ENCODE measurements around the gene SNED1. TPM values are rescaled to one million over a fixed set of nuclear protein-coding genes. Genes with fewer than 3 reads are reported as not detected.

The SNED1 gene
- polyA plus RNA-seq, 3 donors = 3.3 to 18.1 (median 17.8) TPM

DNA sequence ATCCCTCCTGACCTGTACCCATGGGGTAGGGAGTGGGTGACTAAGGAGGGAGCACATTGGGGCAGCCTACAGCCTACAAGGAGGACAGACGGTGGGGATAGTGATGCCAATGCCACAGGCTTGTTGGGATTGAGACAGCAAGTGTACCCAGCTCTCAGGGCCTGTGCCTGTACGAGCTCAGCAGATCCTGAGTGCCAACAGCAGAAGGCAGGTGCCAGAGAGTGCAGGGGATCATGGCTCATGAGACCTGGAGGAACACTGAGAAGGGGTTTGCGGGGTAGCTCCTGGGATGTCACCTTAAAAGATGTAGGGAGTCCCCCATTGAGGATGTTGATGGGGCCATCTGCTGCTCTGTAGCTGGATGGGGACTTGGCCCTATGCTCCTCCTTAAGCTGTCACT is 10.3 kb upstream of the SNED1 start:
- WGBS, 3 donors = 92 to 96% (median 92%) methylated on average over 3 of the region's 3 CpGs
- no peak overlapping the region for H3K27ac ChIP-seq (ENCODE audit: low read depth, low read length)

DNA sequence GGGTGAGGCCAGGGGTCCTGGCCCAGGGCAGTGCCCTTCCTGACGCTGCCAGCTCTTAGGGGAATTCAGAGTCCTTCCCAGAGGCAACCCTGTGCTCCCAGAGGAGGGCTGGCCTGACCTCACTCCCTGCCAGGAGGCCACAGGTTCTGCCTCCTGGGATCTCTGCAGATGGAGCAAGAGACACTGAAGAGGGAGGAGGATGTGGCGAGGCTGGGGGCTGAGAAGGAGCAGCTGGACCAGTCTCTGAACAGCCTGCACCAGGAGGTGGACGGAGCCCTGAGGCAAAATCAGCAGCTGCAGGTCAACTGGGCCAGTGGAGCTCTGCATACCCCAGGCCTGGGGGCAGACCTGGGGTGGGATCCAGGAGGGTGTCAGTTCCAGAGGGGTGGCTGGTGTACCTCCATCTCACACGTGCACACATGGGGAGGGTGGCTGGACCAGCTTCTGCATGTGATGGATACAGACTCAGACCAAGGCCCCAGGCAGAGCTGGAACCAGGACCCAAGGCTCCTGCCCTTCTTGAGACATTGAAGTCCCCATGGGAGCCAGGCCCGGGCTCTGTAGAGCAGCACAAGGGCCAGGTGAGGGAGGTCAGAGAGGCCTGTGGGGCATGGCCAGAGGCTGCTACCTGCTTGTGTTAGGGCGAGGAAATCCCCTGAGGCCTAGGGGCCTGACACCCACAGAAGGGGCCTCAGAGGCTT is 9.7 kb upstream of the SNED1 start:
- no peak overlapping the region for H3K27ac ChIP-seq (ENCODE audit: low read depth, low read length)
- 88 to 92% (median 90%) methylated on average over 6 of the region's 6 CpGs for WGBS, 3 donors

DNA sequence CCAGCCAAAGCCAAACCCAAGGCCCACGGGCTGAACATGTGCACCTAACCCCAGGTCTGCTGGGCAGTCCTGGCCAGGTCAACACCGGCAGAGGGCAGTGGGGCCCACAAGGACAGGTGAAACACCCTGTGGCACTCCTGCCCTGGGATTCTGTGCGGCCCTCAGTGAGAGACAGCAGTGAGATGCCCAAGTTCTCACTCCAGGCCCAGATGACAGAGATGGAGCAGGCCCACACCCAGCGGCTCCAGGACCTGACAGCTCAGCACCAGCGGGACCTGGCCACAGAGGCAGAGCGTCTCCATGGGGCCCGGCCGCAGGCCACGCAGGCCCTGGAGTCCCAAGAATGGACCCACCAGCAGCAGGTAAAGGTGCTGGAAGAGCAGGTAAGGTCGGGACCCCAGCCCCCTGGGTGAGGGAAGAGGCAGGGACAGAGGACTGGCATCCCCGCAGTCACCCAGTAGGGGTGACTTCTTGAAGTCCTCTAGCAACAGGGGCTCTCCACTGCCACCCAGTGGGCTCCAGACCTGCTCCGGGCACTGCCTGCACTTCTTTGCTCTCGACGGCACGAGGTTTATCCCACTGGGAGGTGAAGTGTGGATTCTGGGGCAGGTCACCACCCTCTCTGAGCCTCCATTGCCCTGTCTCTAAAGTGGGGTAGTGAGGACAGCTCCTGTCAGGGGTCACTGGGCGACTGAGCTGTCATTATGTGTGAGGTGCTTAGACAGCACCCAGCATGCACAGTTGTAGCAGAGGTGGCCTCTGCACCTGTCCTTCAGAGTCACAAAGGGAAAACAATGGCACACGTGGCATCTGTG is 8.8 kb upstream of the SNED1 start:
- whole genome bisulfite sequencing, 3 donors = 75 to 86% (median 83%) methylated on average over 17 of the region's 17 CpGs
- no peak overlapping the region for H3K27ac ChIP-seq (ENCODE audit: low read depth, low read length)

DNA sequence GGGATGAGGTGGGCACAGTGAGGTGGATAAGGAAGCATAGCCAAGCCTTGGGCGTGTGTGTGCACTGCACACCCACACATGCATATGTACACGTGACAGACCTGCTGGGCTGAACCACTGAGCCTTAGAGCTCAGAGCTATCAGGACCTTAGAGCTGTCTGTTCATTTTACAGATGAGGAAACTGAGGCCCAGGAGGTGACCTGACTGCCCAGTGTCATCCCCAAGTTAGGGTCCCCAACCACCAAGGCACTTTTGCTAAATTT is 8.2 kb upstream of the SNED1 start:
- H3K27ac ChIP-seq (ENCODE audit: low read depth, low read length) = no peak overlapping the region
- 86 to 98% (median 92%) methylated on average over 2 of the region's 2 CpGs for WGBS, 3 donors

DNA sequence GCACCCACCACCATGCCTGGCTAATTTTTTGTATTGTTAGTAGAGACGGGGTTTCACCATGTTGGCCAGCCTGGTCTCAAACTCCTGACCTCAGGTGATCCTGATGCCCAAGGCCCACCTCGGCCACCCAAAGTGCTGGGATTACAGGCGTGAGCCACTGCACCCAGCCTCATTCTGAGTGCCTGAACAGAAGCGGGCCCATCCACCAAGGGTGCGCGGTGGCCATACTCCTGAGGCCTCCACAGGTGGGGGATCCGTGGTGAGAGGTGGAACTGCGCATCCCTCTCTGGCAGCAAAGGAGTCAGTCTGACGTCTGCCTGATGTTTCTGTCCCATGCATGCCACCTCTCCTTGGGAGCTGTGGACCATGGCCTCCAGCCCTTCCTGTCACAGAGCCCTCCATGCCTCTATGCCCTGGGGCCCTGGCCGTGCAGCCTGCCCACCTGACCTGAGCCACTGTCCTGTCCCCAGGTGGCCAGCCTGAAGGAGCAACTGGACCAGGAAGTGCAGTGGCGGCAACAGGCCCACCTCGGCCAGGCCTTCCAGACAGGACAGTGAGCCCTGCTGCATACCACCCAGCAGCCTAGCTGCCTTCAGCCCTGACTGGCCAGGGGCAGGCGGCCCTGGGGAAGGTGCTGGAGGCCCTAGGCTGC is 7.6 kb upstream of the SNED1 start:
- WGBS, 3 donors = 87 to 93% (median 92%) methylated on average over 12 to 13 of the region's 13 CpGs
- H3K27ac ChIP-seq (ENCODE audit: low read depth, low read length) = no peak overlapping the region

DNA sequence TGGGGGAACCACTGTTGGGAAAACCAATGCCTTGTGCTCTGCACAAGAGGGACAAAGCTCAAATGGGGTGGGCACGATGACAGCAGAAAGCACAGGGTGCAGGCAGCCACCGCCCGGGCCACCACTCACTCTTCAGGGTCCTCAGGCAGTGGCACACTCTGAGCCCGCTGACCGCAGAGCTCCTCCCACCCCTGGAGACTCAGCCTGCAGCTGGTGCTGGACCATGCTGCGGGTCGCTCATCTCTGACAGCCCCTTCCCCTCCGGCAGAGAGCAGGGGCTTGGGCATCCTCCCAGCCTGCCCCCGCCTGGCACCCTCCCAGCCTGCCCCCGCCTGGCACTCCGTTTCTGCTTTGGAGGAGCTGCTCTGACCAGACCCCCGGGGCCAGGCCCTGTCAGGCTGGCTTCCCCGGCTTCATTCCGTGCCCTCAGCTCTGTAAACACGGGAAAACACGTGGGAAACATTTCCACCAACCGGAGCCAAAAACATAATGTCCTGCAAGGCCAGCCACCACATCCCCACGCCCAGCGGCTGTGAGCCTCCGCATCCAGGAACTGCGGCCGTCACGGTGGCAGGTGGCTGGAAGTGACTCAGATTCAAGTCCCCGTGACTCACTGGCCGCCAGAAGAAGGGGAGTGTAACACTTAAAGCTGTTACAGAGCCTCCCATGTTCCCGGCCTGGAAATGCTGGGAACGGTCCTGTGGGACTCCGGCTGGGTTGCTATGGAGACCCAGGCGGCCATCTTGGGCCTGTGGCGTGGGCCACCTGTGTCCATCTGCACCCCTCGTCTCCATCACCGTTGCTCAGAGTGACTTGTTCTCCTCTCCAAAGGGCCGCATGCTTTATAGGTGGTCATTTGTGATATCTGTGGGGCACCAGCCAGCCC is 6.8 kb upstream of the SNED1 start:
- WGBS, 3 donors = 43 to 59% (median 52%) methylated on average over 32 to 33 of the region's 33 CpGs
- no peak overlapping the region for H3K27ac ChIP-seq (ENCODE audit: low read depth, low read length)

DNA sequence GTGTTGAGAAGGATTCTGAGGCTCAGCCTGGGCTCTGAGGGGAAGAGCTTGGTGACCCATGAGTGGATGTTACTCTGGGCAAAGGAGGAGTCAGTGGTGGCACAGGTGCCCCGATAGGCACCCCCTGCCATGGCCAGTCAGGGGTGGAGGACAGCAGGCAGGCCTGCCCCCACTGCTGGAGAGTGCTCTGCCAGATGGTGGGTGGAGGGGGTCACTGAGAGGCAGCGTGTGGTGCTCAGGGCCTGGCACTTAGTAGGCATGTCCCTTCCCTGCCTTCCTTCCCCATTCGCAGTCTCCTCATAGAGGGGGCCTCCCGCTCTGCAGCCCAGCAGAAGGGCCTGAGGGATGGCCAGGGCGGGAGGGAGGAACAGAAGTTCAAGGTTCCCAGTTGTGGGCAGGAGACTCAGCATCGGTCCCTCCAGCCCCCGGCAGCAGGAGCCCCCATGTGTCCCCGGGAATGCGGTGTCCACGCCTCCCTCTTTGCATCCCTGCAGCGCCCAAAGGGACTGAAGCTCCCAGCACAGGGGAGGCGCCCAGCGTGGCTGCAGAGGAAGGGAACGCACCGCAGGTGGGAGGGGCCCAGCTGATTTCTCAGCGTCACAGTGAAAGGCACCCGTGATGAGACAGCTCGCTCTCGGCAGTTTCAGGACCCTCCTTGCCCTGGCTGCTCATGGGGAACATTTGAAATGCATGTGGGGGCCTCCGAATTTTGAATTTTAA is 5.7 kb upstream of the SNED1 start:
- H3K27ac ChIP-seq (ENCODE audit: low read depth, low read length) = no peak overlapping the region
- WGBS, 3 donors = 55 to 76% (median 60%) methylated on average over 20 of the region's 20 CpGs

DNA sequence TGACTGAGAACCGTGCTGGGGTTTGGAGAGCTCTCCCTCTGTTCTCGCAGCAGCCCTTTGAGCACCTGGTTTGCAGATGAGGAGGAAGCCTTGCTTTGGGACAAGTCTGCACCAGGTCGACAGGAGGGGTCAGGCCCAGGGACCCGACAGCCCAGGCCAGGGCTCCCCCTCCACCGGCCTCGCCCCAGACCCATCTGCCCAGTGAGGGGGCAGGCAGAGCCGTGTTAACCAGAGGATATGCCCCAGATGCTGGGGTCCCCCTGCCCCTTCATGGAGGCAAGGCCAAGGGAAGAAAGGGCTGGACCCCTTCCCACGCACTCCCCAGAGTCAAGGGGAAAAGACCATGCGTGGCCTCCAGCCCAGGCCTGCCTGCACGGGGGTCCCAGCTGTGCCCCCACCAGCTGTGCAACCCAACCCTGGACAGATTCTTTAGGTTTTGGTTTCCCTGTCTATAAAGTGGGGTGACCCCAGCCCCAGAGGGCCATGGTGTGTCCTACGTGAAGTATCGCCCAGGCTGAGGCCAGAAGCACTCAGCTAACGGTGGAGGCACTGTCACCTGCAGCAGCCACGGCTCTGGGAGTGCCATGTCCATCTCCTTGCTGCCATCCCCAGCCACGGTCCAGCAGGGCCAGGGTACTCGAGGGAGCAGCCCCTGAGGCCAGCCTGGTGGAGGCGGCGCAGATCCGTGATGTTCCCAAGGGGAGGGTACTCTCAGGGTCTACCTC is 4.8 kb upstream of the SNED1 start:
- 76 to 91% (median 90%) methylated on average over 18 to 19 of the region's 19 CpGs for WGBS, 3 donors
- H3K27ac ChIP-seq (ENCODE audit: low read depth, low read length) = no peak overlapping the region

DNA sequence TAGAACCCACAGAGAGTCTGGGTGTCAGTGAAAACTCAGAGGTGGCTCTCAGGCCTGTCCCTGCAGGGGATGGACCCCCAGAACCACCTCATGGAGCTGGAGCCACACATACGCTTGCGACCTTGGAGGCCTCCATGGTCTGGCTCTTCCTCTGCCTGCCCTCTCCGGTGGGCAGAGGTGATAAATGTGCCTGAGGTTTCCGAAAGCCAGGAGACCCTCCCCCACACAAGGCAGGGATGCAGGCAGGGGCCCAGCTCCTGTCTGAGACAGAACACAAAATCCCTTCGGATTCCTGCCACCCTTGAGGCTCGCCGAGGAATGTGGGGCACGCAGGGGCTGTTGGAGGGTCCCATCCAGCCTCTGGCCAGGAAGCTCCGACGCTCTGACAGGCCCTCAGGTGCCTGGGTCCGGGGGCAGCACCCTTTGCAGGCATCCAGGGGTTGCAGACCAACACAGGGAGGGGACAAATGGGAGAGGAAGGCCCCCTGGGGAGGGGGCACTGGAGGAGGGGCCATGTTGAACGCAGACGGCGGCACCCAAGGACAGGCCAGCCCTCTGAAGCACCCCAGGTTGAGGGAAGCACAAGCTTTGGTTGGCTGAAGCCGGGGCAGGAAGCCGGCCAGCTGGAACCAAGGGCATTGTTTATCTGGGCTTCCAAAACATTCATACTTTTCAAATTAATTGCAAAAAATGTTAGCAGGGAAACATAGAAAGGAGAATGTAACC is 4.1 kb upstream of the SNED1 start:
- no peak overlapping the region for H3K27ac ChIP-seq (ENCODE audit: low read depth, low read length)

DNA sequence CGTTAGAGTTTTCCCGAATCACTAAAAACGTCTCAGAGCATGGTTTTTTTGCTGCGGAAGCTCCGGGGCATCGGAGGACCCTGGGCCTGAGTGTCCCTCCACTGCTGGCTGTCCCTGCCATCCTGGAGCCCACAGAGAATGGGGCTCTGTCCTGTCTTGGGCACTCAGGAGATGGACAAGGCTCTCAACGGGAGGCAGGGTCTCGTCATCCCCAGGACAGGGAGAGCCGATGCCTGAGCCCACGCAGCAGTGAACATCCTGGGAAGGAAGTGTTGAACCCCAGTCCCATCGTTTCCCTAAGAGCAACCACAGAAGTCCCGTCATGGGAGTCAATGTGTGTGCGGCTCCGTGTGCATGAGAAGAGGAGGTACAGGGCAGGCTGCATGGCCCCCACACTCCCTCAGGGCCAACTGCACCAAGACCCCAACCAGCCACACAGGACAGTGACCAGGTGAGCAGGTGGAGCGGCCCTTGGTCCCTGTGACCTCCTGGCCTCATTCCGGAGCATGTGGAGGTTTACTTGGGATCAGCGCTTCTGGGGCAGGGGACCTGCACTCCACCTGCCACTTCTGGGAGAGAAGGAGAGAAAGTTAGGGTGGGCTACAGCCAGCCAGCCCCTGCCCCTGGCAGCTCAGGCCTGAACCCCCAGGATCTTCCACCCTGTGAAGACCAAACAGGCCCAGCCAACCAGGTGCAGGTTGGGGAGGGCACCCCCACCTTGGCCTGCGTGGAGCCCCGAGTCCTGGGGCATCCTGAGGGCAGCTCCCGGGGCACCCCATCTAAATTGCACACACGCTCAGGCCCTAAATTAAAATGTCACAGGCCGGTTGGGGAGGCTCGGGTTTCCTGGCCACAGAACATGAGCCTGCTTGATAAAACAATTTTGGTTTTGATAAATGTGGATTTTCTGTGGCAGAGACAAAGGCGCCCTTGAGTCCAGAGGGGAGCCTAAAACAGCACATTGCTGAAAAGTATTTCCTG is 3.1 kb upstream of the SNED1 start:
- no peak overlapping the region for H3K27ac ChIP-seq (ENCODE audit: low read depth, low read length)
- 68 to 81% (median 69%) methylated on average over 24 of the region's 24 CpGs for WGBS, 3 donors

More for the DNA sequence above, 4.1 kb upstream of the SNED1 start:
- WGBS, 3 donors = 56 to 71% (median 71%) methylated on average over 16 of the region's 16 CpGs

DNA sequence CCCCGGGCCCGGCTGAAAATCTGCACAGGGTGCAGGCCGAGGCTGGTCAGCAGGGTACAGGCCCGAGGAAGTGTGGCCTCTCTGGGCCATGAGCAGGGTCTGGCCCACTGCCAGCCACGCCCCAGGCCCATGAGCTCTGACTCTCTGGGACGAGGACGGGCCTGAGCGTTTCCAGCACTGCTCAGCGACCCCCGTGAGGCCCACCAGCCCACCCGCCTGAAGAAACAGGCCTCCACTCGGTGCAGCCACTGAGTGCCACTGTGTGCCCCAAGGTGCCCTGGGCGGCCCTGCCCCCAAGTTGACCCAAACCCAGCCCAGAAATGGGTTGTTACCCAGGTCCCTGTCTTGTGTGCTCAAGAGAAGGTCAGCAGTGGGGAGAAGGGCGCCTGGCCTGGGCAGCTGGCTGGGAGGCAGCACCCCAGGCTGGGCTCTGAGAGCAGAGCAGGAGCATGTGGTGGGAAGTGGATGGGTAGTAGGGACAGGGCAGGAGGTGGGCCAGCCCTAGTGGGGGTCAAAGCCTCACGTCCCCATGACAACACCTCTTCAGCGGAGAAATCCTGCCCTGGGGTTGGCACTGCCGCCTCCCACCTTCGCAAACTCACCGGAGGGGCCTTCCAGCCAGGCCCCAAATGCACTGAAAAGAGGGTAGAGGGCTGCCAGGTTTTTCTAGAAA is 2.1 kb upstream of the SNED1 start:
- H3K27ac ChIP-seq (ENCODE audit: low read depth, low read length) = no peak overlapping the region
- 72 to 79% (median 76%) methylated on average over 18 to 19 of the region's 19 CpGs for WGBS, 3 donors

DNA sequence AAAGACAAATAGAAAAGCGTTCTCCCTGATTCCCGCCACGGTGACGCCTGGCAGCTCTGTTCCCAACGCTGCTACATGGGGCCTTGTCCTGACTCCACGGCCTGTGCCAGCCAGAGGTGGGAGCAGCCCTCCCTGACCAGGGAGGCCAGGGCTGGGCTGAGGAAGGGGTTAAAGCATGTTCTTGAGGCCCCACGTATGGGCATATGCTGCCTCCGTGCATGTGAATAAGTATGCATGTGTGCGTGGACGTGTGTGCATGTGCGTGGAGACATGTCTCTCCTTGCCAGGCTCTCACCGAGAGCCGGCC is 1.6 kb upstream of the SNED1 start:
- no peak overlapping the region for H3K27ac ChIP-seq (ENCODE audit: low read depth, low read length)
- 83 to 89% (median 87%) methylated on average over 13 of the region's 13 CpGs for WGBS, 3 donors

DNA sequence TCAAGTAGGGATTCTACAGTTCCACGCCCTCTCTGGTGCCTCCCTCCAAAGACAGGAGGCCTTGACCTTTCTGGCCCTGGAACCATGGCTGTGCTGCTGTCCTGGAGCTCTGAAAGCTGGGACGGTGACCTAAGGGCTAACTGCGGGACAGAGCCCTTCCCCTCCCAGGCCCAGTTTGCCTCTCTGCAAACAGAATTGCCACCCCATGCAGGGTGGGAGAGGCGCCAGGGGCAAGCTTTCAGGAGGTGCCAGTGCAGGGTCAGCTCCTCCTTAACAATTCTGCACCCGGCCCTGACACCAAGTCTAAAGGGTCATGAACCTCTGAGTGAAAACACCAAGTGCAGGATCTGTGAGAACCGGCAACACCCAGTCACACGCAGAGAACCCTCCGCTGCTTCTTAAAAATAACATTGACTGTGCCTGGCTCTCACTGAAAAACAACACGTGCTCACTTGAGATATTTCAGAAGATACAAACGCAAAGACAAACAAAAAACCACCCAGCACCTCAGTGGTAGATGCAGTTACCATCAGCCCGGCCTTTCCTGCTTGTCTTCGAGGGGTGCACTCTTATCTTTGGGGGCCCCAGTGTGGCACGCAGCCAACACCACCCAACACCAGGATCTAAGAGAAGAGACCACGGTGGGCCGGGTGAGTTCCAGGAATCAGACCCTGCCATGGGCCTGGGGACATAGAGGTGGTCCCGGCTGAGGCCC is 1.1 kb upstream of the SNED1 start:
- no peak overlapping the region for H3K27ac ChIP-seq (ENCODE audit: low read depth, low read length)
- 49 to 63% (median 58%) methylated on average over 14 to 16 of the region's 16 CpGs for WGBS, 3 donors

DNA sequence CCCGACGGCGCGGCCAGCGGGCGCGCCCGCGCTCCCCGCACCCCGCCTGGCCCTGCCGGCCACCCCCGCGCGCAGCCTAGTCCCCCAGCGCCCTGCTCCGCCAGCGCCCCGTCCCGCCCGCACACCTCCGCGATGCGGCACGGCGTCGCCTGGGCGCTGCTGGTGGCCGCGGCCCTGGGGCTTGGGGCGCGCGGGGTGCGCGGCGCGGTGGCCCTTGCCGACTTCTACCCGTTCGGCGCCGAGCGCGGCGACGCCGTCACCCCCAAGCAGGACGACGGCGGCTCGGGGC is 232 bp downstream of the SNED1 start:
- WGBS, 3 donors = 0 to 3% (median 1%) methylated on average over 21 to 51 of the region's 51 CpGs
- no peak overlapping the region for H3K27ac ChIP-seq (ENCODE audit: low read depth, low read length)

All from adipose tissue (tissue), 3 donors.